ENCODE results near the gene IGSF23.
"Not testable (repeated sequence)": the region's sequence is repeated elsewhere in the genome, so short reads cannot be mapped to it uniquely, and the experiment has no call there.

IGSF23 gene

GRCh38 chr19:44598880-44599279 lies 14.5 kb upstream of the IGSF23 start:
- peaks cover 0 to 15% of the 10 kb centered on the region in 2 donors for H3K9me3 Mint-ChIP-seq
- no peak overlapping the region for H3K4me3 Mint-ChIP-seq
- peaks cover 32% of the 10 kb centered on the region for H3K27me3 Mint-ChIP-seq
- DNase-seq (no peak), ATAC-seq (no peak)
- H3K4me1 Mint-ChIP-seq = no peaks in the 10 kb centered on the region
- H3K27ac Mint-ChIP-seq = no peak overlapping the region

GRCh38 chr19:44600466-44600865 lies 12.9 kb upstream of the IGSF23 start:
- Mint-ChIP-seq H3K27me3 (peaks cover 24% of the 10 kb centered on the region), H3K27ac (no peak overlapping the region), H3K4me3 (no peak overlapping the region), H3K4me1 (no peaks in the 10 kb centered on the region), H3K9me3 (peaks cover 0 to 15% of the 10 kb centered on the region in 2 donors)
- ATAC-seq (no peak), DNase-seq (no peak)

GRCh38 chr19:44602081-44602480 lies 11.3 kb upstream of the IGSF23 start:
- no peak overlapping the region for H3K4me3 Mint-ChIP-seq
- peaks cover 0 to 15% of the 10 kb centered on the region in 2 donors for H3K9me3 Mint-ChIP-seq
- peaks cover 9% of the 10 kb centered on the region for H3K27me3 Mint-ChIP-seq
- H3K4me1 Mint-ChIP-seq = peaks cover 5% of the 10 kb centered on the region
- DNase-seq = no peak
- no peak overlapping the region for H3K27ac Mint-ChIP-seq
- ATAC-seq = no peak

- peaks cover 16% of the 10 kb centered on the region for H3K4me1 Mint-ChIP-seq
- H3K4me3 Mint-ChIP-seq = no peak overlapping the region
- ATAC-seq (no peak), DNase-seq (no peak)
- H3K9me3 Mint-ChIP-seq = peaks cover 0 to 26% of the 10 kb centered on the region in 2 donors
- H3K27ac Mint-ChIP-seq = no peak overlapping the region
- H3K27me3 Mint-ChIP-seq = peaks cover 9% of the 10 kb centered on the region
These were observed 10.0 kb upstream of the IGSF23 start for GRCh38 chr19:44603201-44603945.

GRCh38 chr19:44604241-44604640 lies 9.1 kb upstream of the IGSF23 start:
- H3K9me3 Mint-ChIP-seq = peaks cover 0 to 23% of the 10 kb centered on the region in 2 donors
- no peak for DNase-seq
- no peak overlapping the region for H3K27ac Mint-ChIP-seq

DNA sequence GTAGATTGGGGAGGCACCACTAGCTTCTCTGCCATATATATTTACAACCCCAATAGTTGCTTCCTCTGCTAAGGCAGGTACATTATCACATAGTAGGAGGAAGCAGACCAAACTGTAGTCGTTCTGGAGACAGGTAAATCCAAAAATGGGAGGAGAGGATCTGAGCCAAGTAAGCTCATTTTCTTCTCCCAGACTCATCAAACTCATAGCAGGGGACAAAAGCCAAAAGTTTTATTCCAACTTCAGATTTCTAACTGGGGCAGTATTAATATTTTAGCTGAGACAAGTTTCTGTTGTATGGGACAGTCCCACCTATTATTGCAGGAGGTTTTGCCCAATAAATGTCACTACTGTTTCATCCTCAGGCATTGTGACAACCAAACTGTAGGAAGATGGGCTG lies 7.8 kb upstream of the IGSF23 start:
- peaks cover 0 to 16% of the 10 kb centered on the region in 2 donors for H3K9me3 Mint-ChIP-seq
- H3K27ac Mint-ChIP-seq = no peak overlapping the region
- H3K4me3 Mint-ChIP-seq = no peak overlapping the region
- ATAC-seq (no peak), DNase-seq (no peak)
- peaks cover 22% of the 10 kb centered on the region for H3K4me1 Mint-ChIP-seq
- H3K27me3 Mint-ChIP-seq = no peaks in the 10 kb centered on the region

More at GRCh38 chr19:44604241-44604640, 9.1 kb upstream of the IGSF23 start:
- ATAC-seq = no peak
- Mint-ChIP-seq H3K4me3 (no peak overlapping the region), H3K4me1 (peaks cover 20% of the 10 kb centered on the region), H3K27me3 (peaks cover 6% of the 10 kb centered on the region)

DNA sequence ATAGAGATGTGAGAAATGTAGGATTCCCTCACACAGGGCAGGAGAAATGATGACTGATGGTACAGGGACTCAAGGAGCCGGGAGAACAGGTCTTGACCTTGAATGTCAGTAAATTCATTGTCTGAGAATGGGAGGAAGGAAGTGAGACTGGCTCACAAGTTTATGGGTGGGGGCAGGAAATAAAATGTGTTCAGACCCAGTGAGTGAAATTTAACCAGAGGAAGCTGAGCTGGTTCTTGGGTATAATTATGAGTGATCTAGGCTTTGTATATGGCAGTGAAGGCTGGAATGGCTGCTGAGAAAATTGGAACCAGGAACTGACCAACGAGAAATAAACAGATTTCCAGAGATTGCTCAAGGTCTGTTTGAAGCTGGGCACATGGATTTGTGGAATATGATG lies 6.3 kb upstream of the IGSF23 start:
- Mint-ChIP-seq H3K27me3 (no peaks in the 10 kb centered on the region), H3K9me3 (peaks cover 0 to 16% of the 10 kb centered on the region in 2 donors), H3K27ac (peak overlapping the region in 1 of 2 donors; percentile 86), H3K4me1 (peaks cover 22% of the 10 kb centered on the region), H3K4me3 (peak overlapping the region; percentile 15 to 32)
- ATAC-seq (no peak), DNase-seq (no peak)

DNA sequence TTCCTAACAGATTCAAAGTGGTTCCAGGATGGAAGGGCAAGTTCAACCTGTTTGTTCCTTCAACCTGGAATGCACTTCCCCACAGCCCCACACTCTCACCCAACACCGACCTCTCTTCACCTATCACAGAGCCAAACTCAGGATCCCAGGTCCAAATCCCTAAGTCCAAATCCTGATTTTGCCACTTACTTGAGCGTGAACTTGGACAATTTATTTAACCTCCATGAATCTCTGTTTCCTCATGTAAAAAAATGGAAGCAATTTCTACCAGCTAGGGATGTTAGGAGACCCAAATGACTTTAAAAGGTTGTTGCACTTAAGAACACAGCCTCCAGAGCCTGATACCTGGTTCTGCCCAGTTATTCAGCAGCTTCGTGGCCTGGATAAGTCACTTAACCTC lies 5.4 kb upstream of the IGSF23 start:
- H3K4me1 Mint-ChIP-seq = peaks cover 22% of the 10 kb centered on the region
- H3K4me3 Mint-ChIP-seq = no peak overlapping the region
- H3K9me3 Mint-ChIP-seq = peaks cover 0 to 16% of the 10 kb centered on the region in 2 donors
- H3K27me3 Mint-ChIP-seq = no peaks in the 10 kb centered on the region
- ATAC-seq (no peak), DNase-seq (no peak)
- H3K27ac Mint-ChIP-seq = no peak overlapping the region

- DNase-seq = no peak
- H3K27me3 Mint-ChIP-seq = no peaks in the 10 kb centered on the region
- peaks cover 0 to 16% of the 10 kb centered on the region in 2 donors for H3K9me3 Mint-ChIP-seq
- no peak overlapping the region for H3K27ac Mint-ChIP-seq
- H3K4me1 Mint-ChIP-seq = peaks cover 22% of the 10 kb centered on the region
- H3K4me3 Mint-ChIP-seq = no peak overlapping the region
- no peak for ATAC-seq
These were observed 5.0 kb upstream of the IGSF23 start for GRCh38 chr19:44608391-44608821.

DNA sequence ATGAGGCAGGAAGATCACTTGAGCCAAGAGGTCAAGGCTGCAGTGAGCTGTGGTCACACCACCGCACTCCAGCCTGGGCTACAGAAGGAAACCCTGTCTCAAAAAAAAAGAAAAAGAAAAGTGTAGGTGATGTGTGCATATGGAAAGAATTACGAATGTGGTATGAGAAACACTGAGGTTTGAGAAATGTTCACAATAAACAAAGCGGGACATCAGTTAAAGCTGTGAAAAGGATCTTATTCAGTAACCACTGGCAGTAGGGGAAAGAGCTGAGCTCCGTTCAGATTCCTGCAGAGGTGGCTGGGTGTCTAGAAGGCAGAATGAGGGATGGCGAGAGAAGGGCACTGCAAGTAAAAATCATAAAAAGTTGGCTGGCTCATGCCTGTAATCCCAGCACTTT lies 4.1 kb upstream of the IGSF23 start:
- H3K4me3 Mint-ChIP-seq = no peak overlapping the region
- peaks cover 22% of the 10 kb centered on the region for H3K4me1 Mint-ChIP-seq

DNA sequence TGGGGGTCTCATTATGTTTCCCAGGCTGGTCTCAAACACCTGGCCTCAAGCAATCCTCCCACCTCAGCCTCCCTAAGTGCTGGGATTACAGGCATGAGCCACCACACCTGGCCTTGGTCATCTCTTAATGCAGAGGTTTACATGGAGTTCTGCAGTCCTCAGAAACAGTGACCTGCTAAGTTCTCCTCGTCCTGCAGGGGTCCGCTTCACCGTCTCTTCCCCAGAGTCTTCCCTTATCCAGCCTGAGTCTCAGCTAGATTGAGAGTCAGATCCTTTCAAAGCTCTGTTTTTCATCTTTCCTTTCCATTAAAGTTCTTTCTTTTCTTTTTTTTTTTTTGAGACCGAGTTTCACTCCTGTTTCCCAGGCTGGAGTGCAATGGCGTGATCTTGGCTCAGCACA lies 2.9 kb upstream of the IGSF23 start:
- H3K4me1 Mint-ChIP-seq = peaks cover 22% of the 10 kb centered on the region
- H3K9me3 Mint-ChIP-seq = peaks cover 0 to 16% of the 10 kb centered on the region in 2 donors
- not testable (repeated sequence) for H3K27me3 Mint-ChIP-seq, DNase-seq, ATAC-seq, H3K4me3 Mint-ChIP-seq
- H3K27ac Mint-ChIP-seq = peak overlapping the region in 1 of 2 donors; percentile 15

More for the DNA sequence above, 4.1 kb upstream of the IGSF23 start:
- no peaks in the 10 kb centered on the region for H3K27me3 Mint-ChIP-seq
- ATAC-seq (no peak), DNase-seq (no peak)
- H3K27ac Mint-ChIP-seq = peak overlapping the region in 1 of 2 donors; percentile 52
- H3K9me3 Mint-ChIP-seq = peaks cover 0 to 16% of the 10 kb centered on the region in 2 donors

DNA sequence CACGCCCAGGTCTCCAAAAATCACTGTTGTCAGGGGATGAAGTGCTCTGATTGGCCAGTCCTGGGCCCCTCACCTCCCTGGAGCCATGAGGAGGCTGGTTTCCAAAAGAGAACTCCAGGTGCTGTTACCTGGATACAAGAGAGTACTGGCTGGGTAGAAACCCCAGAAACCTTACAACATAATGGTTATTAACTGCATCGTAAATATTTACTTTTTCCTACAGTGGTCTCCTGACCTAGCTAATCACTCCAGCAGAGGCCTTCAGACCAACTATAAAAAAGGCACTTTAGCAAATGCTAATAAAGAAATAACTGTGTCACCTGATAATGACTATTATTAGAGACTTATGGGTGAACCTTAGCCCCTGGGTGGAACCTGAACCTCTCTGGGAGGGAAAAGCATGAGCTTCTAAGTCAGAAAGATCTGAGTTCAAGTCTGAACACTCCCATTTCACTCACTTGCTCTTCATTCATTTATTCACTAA lies 1.5 kb upstream of the IGSF23 start:
- H3K4me3 Mint-ChIP-seq = no peak overlapping the region
- ATAC-seq (no peak), DNase-seq (no peak)
- peaks cover 20% of the 10 kb centered on the region for H3K4me1 Mint-ChIP-seq
- peaks cover 0 to 14% of the 10 kb centered on the region in 2 donors for H3K9me3 Mint-ChIP-seq
- H3K27me3 Mint-ChIP-seq = no peaks in the 10 kb centered on the region
- H3K27ac Mint-ChIP-seq = no peak overlapping the region

- H3K9me3 Mint-ChIP-seq = no peaks in the 10 kb centered on the region
- DNase-seq = no peak
- no peaks in the 10 kb centered on the region for H3K27me3 Mint-ChIP-seq
- no peak overlapping the region for H3K27ac Mint-ChIP-seq
- ATAC-seq = no peak
- H3K4me3 Mint-ChIP-seq = no peak overlapping the region
- peaks cover 1% of the 10 kb centered on the region for H3K4me1 Mint-ChIP-seq
These were observed 950 bp downstream of the IGSF23 start for GRCh38 chr19:44614313-44614712.

- peak overlapping the region in 1 of 2 donors; percentile 61 for H3K27ac Mint-ChIP-seq
- ATAC-seq = no peak
- no peaks in the 10 kb centered on the region for H3K9me3 Mint-ChIP-seq
- no peaks in the 10 kb centered on the region for H3K27me3 Mint-ChIP-seq
- DNase-seq = no peak
- H3K4me1 Mint-ChIP-seq = no peaks in the 10 kb centered on the region
- no peak overlapping the region for H3K4me3 Mint-ChIP-seq
These were observed 2.5 kb downstream of the IGSF23 start for GRCh38 chr19:44615863-44616247.

GRCh38 chr19:44617110-44617880 lies 3.9 kb downstream of the IGSF23 start:
- no peaks in the 10 kb centered on the region for H3K27me3 Mint-ChIP-seq

More at GRCh38 chr19:44617110-44617880, 3.9 kb downstream of the IGSF23 start:
- Mint-ChIP-seq H3K4me1 (no peaks in the 10 kb centered on the region), H3K27ac (no peak overlapping the region), H3K9me3 (no peaks in the 10 kb centered on the region), H3K4me3 (no peak overlapping the region)
- ATAC-seq (no peak), DNase-seq (no peak)
